Measurements from ENCODE around the gene PIM3.
"Not testable (repeated sequence)": the region's sequence is repeated elsewhere in the genome, so short reads cannot be mapped to it uniquely, and the experiment has no call there.

Gene PIM3

DNA sequence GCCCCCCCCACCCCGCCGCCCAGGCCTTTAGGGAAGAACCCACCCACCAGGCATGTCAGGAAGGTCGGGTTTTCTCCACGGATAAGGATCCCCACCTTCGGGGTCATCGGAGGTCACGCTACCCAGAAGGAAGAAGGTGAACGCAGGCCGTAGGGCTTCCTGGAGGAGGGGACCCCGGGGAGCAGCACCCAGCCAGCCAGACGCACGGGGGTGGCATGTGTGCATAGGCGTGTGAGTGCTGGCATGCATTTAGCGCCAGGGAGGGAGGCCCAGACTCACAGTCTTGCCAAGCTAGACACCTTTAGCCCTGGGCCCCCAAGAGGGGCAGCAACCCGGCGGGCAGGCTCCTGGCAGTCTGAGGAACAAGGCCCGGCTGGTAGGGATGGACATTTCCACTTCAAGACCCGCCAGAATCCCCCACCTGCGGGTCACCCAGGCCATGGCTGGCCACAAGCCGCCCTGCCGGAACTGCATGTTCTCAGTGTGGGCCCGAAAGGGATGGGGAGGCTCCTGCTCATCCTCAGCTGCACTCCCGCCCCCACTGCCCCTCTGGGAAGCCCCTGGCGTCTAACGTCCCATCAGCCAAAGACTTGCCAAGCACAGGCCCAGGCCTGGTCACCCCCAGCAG, 16.7 kb upstream of the PIM3 start:
- DNase-seq, result no peak

DNA sequence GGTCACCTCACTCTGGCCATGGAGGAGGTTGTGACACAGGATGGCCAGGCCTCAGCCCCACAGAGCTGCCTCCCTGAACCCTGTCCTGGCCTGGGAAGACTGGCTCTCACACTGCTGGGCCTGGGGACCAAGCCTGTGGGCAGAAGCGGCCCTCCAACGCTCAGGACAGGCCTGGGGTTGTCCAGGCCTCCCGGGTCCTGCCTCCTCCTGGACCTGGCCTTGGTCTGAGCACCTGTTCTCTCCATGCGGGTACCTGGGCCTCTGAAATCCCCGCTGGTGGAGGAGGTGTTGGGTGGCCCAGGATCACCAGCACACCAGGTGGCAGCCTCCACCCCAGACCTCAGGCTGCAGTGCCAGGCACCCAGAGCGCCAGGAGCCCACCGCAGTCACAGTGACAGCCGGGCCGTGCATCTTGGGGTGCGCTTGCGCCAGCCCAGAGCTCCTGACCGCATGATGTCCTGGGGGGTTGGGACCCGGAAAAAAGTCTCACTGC, 16.1 kb upstream of the PIM3 start:
- DNase-seq, result no peak

DNA sequence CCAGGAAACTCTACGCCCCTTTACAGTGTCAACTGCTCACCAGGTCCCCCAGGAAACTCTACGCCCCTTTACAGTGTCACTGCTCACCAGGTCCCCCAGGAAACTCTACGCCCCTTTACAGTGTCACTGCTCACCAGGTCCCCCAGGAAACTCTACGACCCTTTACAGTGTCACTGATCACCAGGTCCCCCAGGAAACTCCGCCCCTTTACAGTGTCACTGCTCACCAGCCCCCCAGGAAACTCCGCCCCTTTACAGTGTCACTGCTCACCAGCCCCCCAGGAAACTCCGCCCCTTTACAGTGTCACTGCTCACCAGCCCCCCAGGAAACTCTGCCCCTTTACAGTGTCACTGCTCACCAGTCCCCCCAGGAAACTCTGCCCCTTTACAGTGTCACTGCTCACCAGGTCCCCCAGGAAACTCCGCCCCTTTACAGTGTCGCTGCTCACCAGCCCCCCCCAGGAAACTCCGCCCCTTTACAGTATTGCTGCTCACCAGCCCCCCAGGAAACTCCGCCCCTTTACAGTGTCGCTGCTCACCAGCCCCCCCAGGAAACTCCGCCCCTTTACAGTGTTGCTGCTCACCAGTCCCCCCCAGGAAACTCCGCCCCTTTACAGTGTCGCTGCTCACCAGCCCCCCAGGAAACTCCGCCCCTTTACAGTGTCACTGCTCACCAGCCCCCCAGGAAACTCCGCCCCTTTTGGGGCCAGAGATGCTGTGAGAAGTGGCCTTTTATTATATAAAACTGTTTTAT, 15.4 kb upstream of the PIM3 start:
- not testable (repeated sequence) for DNase-seq

DNA sequence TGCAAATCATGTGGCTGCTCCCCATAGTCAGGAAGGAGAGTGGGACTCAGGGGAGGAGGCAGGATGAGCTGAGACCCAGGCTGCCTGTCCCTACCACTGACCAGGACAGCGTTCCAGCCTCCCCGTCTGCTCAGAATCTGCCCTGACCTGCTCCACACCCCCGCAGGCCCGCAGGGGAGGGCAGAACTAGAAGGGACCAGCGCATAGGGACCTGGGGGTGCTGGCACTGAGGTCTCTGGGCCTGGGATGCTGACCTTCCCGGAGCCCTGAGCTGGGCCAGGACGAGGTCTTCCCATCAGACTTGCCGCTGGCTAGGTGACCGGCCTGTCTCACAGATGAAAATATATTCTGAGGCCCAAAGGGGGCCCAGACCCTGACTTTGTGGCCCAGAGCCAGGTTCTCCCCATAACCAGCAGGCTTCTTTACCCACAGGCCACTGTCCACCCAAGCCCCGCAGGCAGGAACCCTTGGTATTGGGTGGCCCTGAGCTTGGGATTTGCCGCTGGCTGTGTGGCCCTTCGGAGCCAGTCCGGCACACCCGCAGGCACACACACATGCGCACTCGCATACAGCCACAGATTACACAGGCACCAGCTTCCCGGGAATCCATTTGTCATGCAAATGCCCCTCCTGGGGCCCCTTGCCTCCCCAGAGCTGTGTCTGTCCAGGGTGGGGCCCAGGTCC, 13.8 kb upstream of the PIM3 start:
- no peak for DNase-seq

DNA sequence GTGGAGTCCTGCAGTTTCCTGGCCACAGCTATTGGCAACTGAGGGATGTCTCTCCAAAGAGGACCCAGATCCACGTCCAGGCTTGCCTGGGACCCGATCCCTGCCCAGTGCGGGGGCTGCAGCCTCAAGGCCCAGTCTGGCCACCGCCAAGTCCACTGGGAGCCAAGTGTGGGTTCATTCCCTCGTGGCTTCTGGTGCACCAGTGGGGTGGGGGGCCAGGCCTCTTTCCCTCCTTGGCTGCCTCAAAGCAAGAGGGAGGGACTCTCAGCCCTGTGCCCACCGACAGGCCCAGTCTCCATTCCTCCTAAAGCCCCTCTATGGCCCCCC, 13.3 kb upstream of the PIM3 start:
- no peak for DNase-seq

DNA sequence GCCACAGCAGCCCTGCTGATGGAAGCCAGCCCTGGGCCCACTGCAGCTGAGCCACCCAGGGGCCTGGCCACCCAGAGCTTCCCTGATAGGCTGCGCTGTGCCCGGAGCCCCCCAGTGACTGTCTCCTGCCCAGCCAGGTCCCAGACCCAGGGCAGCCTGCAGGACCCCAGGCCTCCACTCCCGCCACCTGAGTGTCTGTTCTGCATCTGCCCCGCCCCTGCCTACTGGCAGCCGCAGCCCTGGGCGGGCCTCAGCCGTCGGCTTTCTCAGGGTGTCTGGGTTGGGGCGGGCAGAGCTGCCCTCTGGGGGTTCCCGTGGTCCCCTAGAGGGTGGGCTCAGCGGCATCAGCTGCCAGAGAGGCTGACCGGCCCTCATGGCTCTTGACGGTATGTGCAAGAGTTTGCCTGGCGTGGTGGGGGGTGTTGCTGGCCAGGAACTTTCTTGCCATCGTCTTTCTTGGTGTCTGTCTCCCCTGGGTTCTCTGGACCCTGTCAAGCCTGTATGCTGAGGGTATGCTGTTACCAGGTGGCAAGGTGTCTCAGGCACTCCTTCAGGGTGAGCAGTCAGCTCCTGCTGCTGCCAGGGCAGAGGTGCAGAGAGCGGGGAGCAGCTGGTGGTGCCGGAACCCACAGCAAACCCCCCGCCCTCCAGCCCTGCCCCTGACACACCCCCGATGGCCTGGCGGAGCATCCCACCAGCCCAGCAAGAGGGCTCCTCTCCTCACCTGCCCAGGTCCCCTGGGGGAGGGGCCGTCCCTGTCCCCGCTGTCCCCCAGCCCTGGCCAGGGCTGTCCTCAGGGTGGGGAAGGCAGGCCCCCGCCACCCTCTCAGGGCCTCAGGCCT, 12.2 kb upstream of the PIM3 start:
- DNase-seq, result no peak

DNA sequence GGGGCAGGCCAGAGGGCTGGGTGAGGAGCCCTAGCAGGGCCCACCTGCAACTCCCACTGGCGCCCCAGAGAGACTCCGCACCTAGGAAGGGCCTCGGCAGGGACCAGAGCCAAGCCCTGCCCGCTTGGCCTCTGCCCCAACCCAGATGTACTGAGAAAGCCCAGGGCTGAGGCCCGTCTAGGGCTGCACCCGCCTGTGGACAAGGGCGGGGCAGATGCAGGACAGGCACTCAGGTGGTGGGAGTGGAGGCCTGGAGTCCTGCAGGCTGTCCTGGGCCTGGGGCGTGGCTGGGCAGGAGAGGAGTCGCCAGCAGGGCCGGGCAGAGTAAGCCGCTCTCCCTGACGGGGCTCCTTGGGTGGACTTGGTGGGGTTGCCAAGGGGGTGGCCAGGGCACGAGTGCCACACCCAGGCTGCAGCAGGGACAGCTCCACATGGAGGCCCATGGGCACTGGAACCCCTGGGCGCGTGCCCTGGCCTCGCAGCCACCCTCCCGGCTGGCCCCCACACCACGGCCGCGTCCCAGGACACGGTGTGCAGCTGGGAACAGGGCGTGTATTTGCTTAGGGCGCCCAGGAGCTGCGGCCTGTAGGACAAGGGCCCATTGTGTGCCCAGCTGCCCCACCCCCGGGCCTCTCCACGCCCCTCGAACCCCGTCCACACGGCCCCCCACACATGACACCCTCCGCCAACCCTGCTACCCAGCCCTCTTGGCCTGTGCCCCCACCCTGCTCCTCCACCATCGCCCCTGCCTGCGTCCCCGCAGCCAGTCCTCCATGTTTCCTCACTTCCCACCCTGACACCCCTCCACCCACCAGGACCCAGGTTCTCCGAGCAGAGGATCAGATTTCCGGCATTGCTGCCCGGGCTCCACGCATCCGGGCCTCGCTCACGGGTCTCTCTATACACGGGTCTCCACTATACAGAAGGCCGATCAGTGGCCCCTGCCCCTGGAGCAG, 11.3 kb upstream of the PIM3 start:
- no peak for DNase-seq

DNA sequence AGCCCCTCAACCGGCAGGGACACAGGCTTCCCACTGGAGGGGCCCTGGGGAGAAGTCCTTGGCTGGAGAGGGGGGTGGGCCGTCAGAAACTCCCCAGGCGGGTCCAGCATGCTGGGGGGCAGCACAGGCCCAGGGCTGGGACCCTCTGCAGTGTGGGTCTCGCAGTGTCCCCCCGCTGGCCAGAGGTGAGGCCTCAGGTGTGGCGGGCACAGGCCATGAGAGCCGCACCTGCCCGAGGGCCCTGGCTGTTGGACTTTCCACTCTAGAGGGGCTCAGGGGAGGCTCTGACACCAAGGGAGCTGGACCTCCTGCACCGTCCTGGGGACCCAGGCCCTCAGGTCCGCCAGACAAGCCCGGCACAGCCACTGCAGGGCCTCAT, 10.7 kb upstream of the PIM3 start:
- DNase-seq, result no peak

DNA sequence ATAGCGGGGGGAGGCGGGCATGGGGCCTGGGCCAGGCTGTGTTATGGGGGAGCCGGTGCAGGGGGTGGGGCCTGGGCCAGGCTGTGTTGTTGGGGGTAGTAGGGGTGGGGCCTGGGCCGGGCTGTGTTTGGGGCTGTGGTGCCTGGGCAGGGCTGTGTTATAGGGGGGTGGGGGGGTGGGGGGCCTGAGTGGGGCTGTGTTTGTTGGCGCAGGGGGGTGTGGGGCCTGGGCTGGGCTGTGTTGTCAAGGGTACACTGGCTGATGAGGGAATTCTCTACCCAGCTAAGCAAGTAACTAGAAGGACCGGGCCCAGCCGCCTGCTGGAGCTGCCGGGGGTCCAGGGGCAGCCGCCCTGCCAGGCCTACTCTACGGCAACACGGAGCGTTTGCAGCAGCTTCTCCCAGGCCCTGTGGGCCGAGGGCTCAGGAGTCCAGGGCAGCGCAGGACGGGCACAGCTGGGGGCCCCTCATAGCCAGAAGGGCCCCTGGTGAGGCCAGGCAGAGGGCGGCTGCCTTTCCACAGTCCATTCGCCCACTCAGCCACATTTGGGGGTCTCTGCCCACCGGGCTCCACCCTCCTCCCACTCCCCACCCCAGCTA, 10.1 kb upstream of the PIM3 start:
- no peak for DNase-seq

DNA sequence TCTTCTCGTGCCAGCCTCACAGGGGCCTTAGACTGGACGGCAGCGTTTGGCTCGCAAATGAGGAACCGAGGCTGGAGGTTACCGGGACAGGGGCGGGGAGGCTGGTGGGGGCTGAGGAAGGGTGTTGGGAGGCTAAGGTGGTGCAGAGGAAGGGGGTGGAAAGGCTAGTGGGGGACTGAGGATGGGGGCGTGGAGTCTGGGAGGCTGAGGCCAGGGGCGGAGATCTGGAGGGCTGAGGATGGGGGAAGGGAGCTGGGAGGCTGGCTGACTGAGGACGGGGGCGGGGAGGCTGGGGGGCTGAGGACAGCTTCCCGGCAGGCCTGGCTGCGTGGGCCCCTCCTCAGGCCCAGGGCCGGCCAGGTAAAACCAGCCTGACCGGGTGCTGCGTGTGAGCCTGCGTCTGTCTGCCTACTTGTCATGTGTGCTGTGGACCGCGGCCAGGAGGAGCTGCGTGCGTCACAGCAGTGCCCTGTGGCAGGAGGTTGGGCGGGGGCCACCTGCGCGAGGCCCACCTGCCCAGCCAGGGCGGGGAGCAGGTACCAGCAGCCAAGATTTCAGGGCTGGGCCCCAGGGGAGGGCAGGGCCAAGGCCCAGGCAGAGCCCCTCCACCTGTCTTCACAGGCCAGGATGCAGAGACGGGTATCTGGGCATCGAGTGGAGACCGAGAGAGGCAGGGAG, 9.4 kb upstream of the PIM3 start:
- no peak for DNase-seq

DNA sequence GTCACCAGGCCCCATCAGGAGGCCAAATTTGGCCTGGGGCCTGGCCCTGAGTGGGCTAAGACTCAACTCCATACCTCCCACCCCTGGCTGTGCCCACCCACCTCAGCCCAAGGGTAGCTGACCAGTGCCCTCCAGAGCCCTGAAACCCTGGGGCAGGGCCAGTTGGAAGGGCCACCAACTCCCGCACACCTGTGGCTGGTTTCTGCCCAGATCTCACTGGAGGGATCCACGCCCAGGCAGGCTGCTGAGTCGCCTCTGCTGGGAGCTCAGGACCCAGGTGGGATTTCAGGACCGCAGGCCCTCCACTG, 8.9 kb upstream of the PIM3 start:
- DNase-seq, result no peak

DNA sequence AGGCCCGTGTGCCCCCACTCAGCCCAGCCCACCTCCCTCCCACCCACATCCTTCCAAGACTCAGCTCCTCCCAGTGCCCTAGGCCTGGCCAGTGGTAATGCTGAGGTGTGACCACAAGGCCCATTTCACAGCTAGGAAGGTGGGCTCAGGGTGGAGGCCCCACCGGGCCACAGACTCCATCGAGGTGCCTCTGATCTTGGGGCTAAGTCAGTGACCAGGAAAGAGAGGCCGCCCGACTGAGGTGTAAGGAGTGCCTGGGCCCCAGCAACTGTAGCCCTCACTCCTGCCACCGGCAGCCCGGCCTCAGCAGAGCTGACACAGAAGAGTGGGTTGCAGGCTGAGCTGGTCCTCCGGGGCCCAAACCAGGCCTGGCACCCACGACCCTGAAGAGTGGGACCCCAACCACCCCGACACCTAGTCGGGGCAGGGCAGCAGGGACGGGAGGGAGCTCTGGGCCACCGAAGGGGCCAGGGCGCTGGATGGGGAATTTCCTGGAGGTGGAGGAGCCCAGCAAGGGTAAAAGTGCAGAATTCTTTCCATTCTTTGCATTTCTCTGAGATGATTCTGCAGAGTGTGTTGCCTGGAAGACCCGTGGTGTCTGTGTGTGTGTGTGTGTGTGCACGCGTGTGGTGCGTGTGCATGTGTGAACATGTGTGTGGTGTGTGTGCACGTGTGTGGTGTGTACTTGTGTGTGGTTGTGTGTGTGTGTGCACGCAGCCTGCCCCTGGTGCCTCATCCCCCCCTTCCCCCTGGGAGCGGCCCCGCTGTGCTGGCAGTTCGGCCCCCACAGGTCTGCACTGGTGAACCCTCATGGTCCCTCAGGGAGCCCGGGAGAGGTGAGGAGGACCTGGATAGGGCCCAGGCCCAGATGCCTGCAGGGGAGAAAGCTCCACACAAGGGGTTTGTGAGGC, 8.3 kb upstream of the PIM3 start:
- DNase-seq, result no peak

DNA sequence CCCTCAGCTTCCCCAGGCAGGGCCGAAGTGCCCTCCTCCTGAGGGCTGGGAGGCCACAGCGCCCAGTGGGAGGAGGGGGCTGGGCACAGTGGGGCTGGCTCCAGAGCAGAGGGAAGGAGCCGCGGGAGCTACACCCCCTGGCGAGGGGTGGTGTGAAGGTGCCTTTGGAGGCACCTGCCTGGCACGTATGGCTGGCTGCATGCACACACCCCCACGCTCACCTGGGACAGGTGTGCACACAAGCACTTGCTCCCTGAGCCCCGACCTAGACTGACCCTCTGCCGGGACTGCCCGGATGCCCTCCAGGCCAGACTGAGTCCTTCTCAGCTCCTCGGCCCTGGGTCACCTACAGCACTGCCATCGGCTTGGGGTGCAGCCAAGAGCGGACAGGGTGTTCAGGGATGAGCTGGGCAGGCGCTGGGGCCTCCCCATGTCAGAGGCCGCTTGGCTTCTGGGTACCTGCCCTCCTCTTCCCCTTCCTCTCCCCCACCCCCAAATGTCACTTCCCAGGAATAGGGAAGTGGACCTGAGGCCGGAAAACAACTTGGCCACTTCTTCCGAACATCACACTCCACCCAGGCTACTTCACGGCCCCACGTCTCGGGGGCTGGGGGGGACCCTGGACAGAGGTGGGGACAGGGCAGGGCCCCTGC, 7.4 kb upstream of the PIM3 start:
- no peak for DNase-seq

DNA sequence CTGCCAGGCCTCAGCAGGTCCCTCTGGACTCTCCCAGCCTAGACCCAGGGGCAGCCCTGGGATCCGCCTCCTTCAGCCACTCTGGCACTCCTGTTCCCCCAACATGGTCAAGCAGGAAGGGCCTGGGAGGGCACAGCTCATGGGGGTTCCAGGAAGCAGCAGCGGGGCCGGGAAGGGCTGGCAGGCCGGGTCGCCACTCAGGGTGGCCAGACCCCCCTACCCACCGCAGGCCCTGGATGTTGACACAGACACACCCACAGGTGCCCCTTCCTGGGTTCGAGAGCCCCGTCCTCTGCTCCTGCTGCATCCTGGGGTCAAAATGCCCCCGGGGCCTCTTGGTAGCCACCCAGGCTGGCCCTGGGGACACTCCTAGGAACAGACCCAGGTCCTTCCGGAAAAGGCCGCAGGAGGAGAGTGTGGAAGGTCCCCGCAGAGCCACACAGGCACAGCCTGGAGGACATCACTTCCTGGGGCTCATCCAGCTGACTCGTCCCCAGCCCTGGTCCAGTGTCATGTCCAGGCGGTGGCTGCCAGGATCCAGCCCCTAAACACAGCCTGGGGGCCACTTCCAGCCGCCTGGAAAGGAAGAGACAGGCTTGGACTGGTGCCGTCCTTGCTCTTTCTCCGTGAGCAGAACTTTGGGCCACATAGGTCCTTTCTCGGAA, 6.8 kb upstream of the PIM3 start:
- no peak for DNase-seq

DNA sequence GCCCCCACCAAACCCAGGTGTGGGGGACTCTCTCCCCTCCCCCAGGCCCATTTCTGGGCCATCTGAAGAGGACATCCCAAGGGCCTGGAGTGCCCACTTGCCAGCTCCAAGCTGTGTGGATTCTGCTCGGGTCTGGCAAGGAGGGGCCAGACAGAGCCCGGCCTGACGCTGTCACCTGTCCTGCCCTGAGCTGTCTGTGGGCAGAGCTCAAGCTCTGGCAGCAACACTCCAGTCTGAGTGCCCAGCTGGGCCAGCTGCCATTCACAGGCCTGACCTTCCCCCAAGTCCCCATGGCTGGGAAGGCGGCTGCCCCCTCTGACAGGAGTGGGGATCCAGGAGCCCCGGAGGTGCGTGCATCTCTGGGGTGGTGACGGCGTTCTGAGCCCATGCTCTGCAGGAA, 6.2 kb upstream of the PIM3 start:
- no peak for DNase-seq

DNA sequence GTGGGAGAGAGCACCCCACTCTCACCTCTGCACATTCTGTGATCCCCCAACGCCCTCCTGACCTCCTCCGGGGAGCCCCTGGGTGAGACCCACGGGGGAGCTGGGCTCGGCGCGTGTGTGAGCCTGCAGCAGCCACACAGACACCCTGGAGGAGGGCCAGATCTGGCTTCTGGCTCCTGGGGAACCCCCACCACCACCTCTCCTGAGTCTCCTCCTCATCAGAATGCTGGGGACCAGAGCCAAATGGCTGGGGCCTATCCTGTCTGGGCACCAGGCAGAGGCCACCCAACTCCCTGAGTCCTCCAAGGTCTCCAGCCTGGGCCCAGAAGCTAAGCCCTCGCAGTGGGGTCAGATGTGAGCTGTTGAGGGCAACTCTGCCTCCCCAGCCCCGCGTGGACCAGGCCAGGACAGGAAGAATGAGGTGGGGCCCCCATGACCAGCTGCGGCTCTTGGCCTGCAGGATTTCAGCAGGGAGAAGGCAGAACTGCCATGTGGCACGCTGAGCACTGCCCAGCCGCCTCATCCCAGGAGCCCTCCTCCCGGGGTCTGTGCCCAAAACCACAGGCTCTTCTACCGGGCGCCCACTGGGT, 5.5 kb upstream of the PIM3 start:
- no peak for DNase-seq

DNA sequence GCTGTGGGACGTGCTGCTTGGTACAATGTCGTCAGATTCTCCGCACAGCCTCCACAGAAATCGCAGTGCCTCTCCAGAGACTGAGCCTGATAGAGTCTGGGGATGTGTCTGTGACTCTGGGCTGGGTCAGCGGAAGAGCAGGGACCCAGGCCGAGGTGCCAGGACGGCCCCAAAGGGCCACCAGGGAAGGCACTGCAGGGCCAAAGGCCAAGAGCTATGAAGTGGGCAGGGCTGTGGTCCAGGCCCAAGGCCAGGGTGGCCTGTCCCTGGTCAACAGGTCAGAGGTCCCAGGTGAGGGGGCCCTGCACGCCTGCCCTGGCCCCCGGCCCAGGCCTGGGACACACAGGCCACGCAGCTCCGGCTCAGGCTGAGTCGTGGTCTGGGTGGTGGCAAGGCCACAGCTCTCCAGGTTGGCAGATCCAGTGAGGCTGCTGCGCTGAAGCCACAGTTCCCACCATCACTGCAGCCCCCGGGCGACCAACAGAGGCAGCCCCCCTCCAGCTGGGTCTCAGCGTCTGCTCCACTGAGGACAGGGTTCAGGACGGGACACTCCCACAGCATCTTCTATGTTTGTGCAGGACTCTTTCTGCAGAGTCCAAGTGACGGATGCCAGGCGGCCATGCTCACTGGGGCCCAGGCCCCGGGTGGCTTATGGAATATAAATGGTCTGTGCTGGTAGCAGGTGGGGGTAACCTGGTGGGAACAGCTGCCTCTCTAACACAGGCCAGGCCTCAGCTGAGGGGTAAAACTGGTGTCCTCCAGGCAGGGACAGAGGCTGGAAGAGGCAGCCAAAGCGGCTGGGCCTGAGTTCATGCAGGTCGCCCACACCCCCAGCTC, 4.8 kb upstream of the PIM3 start:
- no peak for DNase-seq

DNA sequence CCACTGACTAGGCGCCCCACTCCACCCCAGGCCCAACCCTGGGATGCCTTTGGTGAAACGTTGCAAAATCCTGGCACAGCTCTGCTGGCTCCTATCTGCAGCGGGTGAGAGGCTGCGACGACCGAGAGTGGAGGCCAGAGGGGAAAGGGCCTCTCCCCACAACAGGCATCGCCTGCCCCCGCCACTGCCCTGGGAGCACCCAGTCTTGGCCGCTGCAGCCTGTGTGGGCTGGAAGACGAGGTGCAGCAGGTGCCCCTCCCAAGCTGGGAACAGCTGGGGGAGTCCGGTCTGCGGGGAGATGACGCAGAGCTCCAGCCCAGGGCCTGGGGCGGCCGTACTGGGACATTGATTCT, 4.2 kb upstream of the PIM3 start:
- DNase-seq, result no peak

Data from NCI-H1105 (cell line).